Fibroblast of skin of left quadriceps (primary cell): ENCODE measurements around the gene CCDC120.

Source experiments
- DNase-seq, 2 experiments: peaks; one replicate each; pipeline ENCODE4 v3.0.0-alpha.2; 2013; ENCODE audit warnings: low read depth in 2 of 2

CCDC120 gene

GRCh38 chrX:49058794-49059193 lies at the start of gene CCDC120:
Gene CCDC120 (plus strand): TSS chrX:49058999. CDS start chrX:49062042, 3,043 bp downstream.
- no peak for DNase-seq

- DNase-seq, result no peak
Observed at GRCh38 chrX:49019050-49019449, 39.7 kb upstream of the CCDC120 start.

- DNase-seq, result no peak
Observed at GRCh38 chrX:49019599-49020249, 39.1 kb upstream of the CCDC120 start.

GRCh38 chrX:49029876-49030275 lies 28.9 kb upstream of the CCDC120 start:
- DNase-seq, result no peak

- no peak for DNase-seq
Observed at GRCh38 chrX:49030283-49030682, 28.5 kb upstream of the CCDC120 start.

GRCh38 chrX:49037883-49038475 lies 20.8 kb upstream of the CCDC120 start:
- no peak for DNase-seq

- DNase-seq, result peak; percentile 92 to 93
Observed at GRCh38 chrX:49039598-49040375, 19.0 kb upstream of the CCDC120 start.

GRCh38 chrX:49040376-49040955 lies 18.3 kb upstream of the CCDC120 start:
- no peak for DNase-seq

GRCh38 chrX:49041744-49042580 lies 16.8 kb upstream of the CCDC120 start:
- DNase-seq, result peak; percentile 44 to 49

- DNase-seq, result no peak
Observed at GRCh38 chrX:49042581-49043219, 16.1 kb upstream of the CCDC120 start.

GRCh38 chrX:49043220-49043986 lies 15.4 kb upstream of the CCDC120 start, which contains the start of gene TFE3:
Gene TFE3 (minus strand): TSS chrX:49043357. CDS start chrX:49043226, 131 bp downstream.
- DNase-seq, result peak; percentile 97 to 98

- no peak for DNase-seq
Observed at GRCh38 chrX:49043987-49044281, 14.9 kb upstream of the CCDC120 start.

- no peak for DNase-seq
Observed at GRCh38 chrX:49053223-49054072, 5.4 kb upstream of the CCDC120 start.

GRCh38 chrX:49054073-49054762 lies 4.6 kb upstream of the CCDC120 start:
- DNase-seq, result no peak

GRCh38 chrX:49059201-49059600 lies 402 bp downstream of the CCDC120 start:
- no peak for DNase-seq

- no peak for DNase-seq
Observed at GRCh38 chrX:49059681-49060085, 884 bp downstream of the CCDC120 start.

GRCh38 chrX:49060914-49061313 lies 2.1 kb downstream of the CCDC120 start:
- no peak for DNase-seq

GRCh38 chrX:49061490-49061889 lies 2.7 kb downstream of the CCDC120 start:
- DNase-seq, result no peak

- DNase-seq, result no peak
Observed at GRCh38 chrX:49061916-49062315, 3.1 kb downstream of the CCDC120 start.
